ENCODE data around the gene CPNE2. TPM values are rescaled to one million over a fixed set of nuclear protein-coding genes. Genes with fewer than 3 reads are reported as not detected.

The CPNE2 gene
- total and polyA plus RNA-seq, 10 of the 15 experiments (the other 5 are each of a cell fraction or from before 2014, with no cell fraction given) = 3.1 to 22.1 (median 9.9) TPM

DNA sequence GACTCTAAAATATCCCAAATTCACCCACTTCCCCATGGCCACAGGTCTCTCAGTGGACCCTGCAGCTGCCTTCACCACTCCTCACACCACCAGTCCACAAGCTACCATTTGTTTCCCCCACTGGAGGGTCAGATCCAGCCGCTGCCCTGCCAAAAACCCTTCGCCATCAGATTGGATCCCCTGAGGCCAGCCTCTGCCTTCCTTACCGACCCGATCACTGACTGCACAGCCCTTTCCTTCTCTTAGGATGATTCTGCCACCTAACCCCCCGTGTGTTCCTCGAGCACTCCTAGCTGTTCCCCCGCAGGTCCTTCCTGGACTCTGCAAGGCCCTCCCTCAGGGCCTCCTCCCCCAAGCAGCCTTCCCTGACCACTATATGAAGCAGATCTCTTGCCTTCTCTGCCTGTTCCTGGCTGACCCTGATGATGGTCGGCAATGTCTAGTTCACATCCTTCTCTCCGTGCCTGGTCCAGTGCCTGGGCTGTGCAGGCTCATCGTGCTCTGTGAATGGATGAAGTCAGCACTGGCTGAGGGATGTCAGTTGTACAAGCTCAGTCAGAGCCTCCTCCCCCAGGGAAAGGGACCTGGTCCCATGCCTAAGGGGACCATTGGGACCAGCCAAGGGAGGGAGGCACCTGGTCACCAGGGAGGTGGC lies 46.0 kb downstream of the CPNE2 start:
- SMC1A ChIA-PET (ENCODE audit: uncharacterized antibody, unreplicated experiment) = no interaction called here
- in situ Hi-C loops (cut with MboI) = no loop called here
- intact Hi-C loops (cut with micrococcal nuclease; ENCODE audit: unreplicated experiment) = no loop called here
- CTCF ChIA-PET = no interaction called here
- Histone ChIP-seq H3K9me3 (replicated peaks; ENCODE audit: control insufficient read depth, insufficient read depth, low read length) (no peaks in the 10 kb centered on the region), H2AFZ (ENCODE audit: control insufficient read depth, low read depth, low read length) (no peak overlapping the region), H3K27ac (ENCODE audit: control insufficient read depth, insufficient read depth) (no peak overlapping the region), H3K9ac (ENCODE audit: control insufficient read depth, insufficient read depth, low read length) (no peak overlapping the region), H4K20me1 (ENCODE audit: control insufficient read depth, insufficient read depth) (no peaks in the 10 kb centered on the region), H3K27me3 (replicated peaks in 1 of 2; ENCODE audit: control insufficient read depth in 2 of 2, insufficient read depth in 2 of 2, low read length in 1 of 2) (no peaks in the 10 kb centered on the region), H3K4me2 (ENCODE audit: control insufficient read depth, insufficient read depth) (no peak overlapping the region), H3K79me2 (ENCODE audit: control insufficient read depth, insufficient read depth, low read length) (no peaks in the 10 kb centered on the region), H3K4me1 (ENCODE audit: control insufficient read depth, insufficient read depth, low read length) (peaks cover 21% of the 10 kb centered on the region), H3K36me3 (ENCODE audit: control insufficient read depth in 2 of 2, insufficient read depth in 2 of 2, low read length in 1 of 2) (no peaks in the 10 kb centered on the region), H3K4me3 (no peak overlapping the region)
- POLR2A ChIA-PET = no interaction called here
- BruUV-seq (replicated peaks) = no TSS peak
- DNase-seq (ENCODE audit: low read depth, low spot score) = no peak
- no peak for FAIRE-seq
- RAD21 ChIA-PET (ENCODE audit: unreplicated experiment) = no interaction called here
- 56% methylated on average over 10 of the region's 10 CpGs for WGBS (ENCODE audit: insufficient coverage, insufficient replicate concordance, low lambda C conversion rate, missing lambda C conversion rate)
- no peak for ATAC-seq
- no peak for TF ChIP-seq TAF1 (IDR thresholded peaks at IDR 0.05; ENCODE audit: borderline replicate concordance, low read depth, low read length)
- TF ChIP-seq, protein P1, sequence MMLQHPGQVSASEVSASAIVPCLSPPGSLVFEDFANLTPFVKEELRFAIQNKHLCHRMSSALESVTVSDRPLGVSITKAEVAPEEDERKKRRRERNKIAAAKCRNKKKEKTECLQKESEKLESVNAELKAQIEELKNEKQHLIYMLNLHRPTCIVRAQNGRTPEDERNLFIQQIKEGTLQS (IDR thresholded peaks at IDR 0.05; ENCODE audit: borderline replicate concordance, extremely low read depth, low read depth, low read length) = no peak
- TF ChIP-seq, protein P2, sequence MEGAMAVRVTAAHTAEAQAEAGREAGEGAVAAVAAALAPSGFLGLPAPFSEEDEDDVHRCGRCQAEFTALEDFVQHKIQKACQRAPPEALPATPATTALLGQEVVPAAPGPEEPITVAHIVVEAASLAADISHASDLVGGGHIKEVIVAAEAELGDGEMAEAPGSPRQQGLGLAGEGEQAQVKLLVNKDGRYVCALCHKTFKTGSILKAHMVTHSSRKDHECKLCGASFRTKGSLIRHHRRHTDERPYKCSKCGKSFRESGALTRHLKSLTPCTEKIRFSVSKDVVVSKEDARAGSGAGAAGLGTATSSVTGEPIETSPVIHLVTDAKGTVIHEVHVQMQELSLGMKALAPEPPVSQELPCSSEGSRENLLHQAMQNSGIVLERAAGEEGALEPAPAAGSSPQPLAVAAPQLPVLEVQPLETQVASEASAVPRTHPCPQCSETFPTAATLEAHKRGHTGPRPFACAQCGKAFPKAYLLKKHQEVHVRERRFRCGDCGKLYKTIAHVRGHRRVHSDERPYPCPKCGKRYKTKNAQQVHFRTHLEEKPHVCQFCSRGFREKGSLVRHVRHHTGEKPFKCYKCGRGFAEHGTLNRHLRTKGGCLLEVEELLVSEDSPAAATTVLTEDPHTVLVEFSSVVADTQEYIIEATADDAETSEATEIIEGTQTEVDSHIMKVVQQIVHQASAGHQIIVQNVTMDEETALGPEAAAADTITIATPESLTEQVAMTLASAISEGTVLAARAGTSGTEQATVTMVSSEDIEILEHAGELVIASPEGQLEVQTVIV (IDR thresholded peaks at IDR 0.05; ENCODE audit: borderline replicate concordance, partially characterized antibody) = no peak
- no peak for TF ChIP-seq SREBF2 (IDR thresholded peaks at IDR 0.05; ENCODE audit: low read length)
- no peak for TF ChIP-seq FOXM1 (IDR thresholded peaks at IDR 0.05; ENCODE audit: low read depth, low read length)
- TF ChIP-seq TARDBP (IDR thresholded peaks at IDR 0.05; ENCODE audit: borderline replicate concordance) = no peak
- TF ChIP-seq MTA2 (IDR thresholded peaks at IDR 0.05; ENCODE audit: low read depth) = no peak
- TF ChIP-seq, protein P3, sequence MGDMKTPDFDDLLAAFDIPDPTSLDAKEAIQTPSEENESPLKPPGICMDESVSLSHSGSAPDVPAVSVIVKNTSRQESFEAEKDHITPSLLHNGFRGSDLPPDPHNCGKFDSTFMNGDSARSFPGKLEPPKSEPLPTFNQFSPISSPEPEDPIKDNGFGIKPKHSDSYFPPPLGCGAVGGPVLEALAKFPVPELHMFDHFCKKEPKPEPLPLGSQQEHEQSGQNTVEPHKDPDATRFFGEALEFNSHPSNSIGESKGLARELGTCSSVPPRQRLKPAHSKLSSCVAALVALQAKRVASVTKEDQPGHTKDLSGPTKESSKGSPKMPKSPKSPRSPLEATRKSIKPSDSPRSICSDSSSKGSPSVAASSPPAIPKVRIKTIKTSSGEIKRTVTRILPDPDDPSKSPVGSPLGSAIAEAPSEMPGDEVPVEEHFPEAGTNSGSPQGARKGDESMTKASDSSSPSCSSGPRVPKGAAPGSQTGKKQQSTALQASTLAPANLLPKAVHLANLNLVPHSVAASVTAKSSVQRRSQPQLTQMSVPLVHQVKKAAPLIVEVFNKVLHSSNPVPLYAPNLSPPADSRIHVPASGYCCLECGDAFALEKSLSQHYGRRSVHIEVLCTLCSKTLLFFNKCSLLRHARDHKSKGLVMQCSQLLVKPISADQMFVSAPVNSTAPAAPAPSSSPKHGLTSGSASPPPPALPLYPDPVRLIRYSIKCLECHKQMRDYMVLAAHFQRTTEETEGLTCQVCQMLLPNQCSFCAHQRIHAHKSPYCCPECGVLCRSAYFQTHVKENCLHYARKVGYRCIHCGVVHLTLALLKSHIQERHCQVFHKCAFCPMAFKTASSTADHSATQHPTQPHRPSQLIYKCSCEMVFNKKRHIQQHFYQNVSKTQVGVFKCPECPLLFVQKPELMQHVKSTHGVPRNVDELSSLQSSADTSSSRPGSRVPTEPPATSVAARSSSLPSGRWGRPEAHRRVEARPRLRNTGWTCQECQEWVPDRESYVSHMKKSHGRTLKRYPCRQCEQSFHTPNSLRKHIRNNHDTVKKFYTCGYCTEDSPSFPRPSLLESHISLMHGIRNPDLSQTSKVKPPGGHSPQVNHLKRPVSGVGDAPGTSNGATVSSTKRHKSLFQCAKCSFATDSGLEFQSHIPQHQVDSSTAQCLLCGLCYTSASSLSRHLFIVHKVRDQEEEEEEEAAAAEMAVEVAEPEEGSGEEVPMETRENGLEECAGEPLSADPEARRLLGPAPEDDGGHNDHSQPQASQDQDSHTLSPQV (IDR thresholded peaks at IDR 0.05) = no peak
- no peak for TF ChIP-seq RFX5 (IDR thresholded peaks at IDR 0.05; ENCODE audit: low read depth, low read length)
- no peak for TF ChIP-seq RUNX3 (IDR thresholded peaks at IDR 0.05; ENCODE audit: low read length)
- no peak for TF ChIP-seq JUNB (IDR thresholded peaks at IDR 0.05)
- no peak for TF ChIP-seq BRCA1 (IDR thresholded peaks at IDR 0.05; ENCODE audit: low read depth, low read length)
- no peak for TF ChIP-seq MEF2A (IDR thresholded peaks at IDR 0.05; ENCODE audit: insufficient read depth, low read depth, low read length)
- TF ChIP-seq EGR1 (IDR thresholded peaks at IDR 0.05; ENCODE audit: borderline replicate concordance in 1 of 2, low read depth in 2 of 2, low read length in 2 of 2) = no peak
- TF ChIP-seq EZH2 (IDR thresholded peaks at IDR 0.05; ENCODE audit: borderline replicate concordance, control insufficient read depth, low read depth, low read length) = no peak
- TF ChIP-seq TCF3 (IDR thresholded peaks at IDR 0.05; ENCODE audit: borderline replicate concordance, insufficient read depth, low read depth, low read length) = no peak
- no peak for TF ChIP-seq SIX5 (IDR thresholded peaks at IDR 0.05; ENCODE audit: low read depth, low read length, severe bottlenecking)
- no peak for TF ChIP-seq EED (IDR thresholded peaks at IDR 0.05; ENCODE audit: low read depth)
- no peak for TF ChIP-seq ESRRA (IDR thresholded peaks at IDR 0.05; ENCODE audit: low read length)
